Heart left ventricle (tissue), 13 donors: ENCODE measurements around the gene MYH14.

Source experiments
- CTCF ChIP-seq, 12 donors: fragments of 200-600 bp; sonication (generic) in 4 of 12; IDR thresholded peaks; one replicate each; pipeline versions ENCODE4 v1.5.0 to v1.8.0; 2018 to 2022; ENCODE audit warnings: antibody characterized with exemption in 12 of 12, mild to moderate bottlenecking in 5 of 12
- POLR2A ChIP-seq, 2 donors: fragments of 450-650 bp; IDR thresholded peaks; one replicate each; pipeline ENCODE4 v1.6.1; 2017; ENCODE audit warnings: antibody characterized with exemption in 2 of 2, mild to moderate bottlenecking in 2 of 2, moderate library complexity in 2 of 2
- donor health status: ischemic (EF 13 %, LVEDD 7.1; RV severe dilation, severe dysfunction).
- donor health status: DM: no; HTN: yes; CAD: no.
- donor health status: DM: no; HTN: no; CAD: no.
- donor health status: ischemic (EF 25% LVEDD 6.9; RV normal size, moderate dysfunction).
- donor health status: ischemic (EF 25% LVEDD 5.7; RV mildly dilated, moderate dysfunction).
- donor health status: ischemic (EF 35%, LVEDD 5.7; RV mildly dilated, moderate dysfunction).
- donor health status: nonischemic (EF 11% LVEDD 7.7; RV severe dilation, severe dysfunction).
- donor health status: DM: yes; HTN: yes; CAD: no.
- donor health status: PGD.
- donor health status: ischemic (EF 29% LVEDD 5.4; RV normal size, mild dysfunction).
- donor health status: nonischemic (EF 23%, LVEDD 6.1; RV moderate dilation, normal function).

GRCh38 chr19:50232600-50232999, 29.2 kb downstream of the MYH14 start:
- TF ChIP-seq CTCF (IDR thresholded peaks at IDR 0.05), result no peak
- no peak for TF ChIP-seq POLR2A (IDR thresholded peaks at IDR 0.05)
